Heart left ventricle (tissue), 13 donors: ENCODE data around the gene EIF3C.
"Not testable (repeated sequence)": the region's sequence is repeated elsewhere in the genome, so short reads cannot be mapped to it uniquely, and the experiment has no call there.

ENCODE experiments used
- POLR2A ChIP-seq, 2 donors: fragments of 450-650 bp; IDR thresholded peaks; one replicate each; pipeline ENCODE4 v1.6.1; 2017; ENCODE audit warnings: antibody characterized with exemption in 2 of 2, mild to moderate bottlenecking in 2 of 2, moderate library complexity in 2 of 2
- TF ChIP-seq, protein P1 (sequence below), 12 donors: fragments of 200-600 bp; sonication (generic) in 4 of 12; IDR thresholded peaks; one replicate each; pipeline versions ENCODE4 v1.5.0 to v1.8.0; 2018 to 2022; ENCODE audit warnings: antibody characterized with exemption in 12 of 12, mild to moderate bottlenecking in 5 of 12
- donor health status: ischemic (EF 13 %, LVEDD 7.1; RV severe dilation, severe dysfunction).
- donor health status: DM: no; HTN: yes; CAD: no.
- donor health status: DM: no; HTN: no; CAD: no.
- donor health status: ischemic (EF 25% LVEDD 6.9; RV normal size, moderate dysfunction).
- donor health status: ischemic (EF 25% LVEDD 5.7; RV mildly dilated, moderate dysfunction).
- donor health status: ischemic (EF 35%, LVEDD 5.7; RV mildly dilated, moderate dysfunction).
- donor health status: nonischemic (EF 11% LVEDD 7.7; RV severe dilation, severe dysfunction).
- donor health status: DM: yes; HTN: yes; CAD: no.
- donor health status: PGD.
- donor health status: ischemic (EF 29% LVEDD 5.4; RV normal size, mild dysfunction).
- donor health status: nonischemic (EF 23%, LVEDD 6.1; RV moderate dilation, normal function).

DNA sequence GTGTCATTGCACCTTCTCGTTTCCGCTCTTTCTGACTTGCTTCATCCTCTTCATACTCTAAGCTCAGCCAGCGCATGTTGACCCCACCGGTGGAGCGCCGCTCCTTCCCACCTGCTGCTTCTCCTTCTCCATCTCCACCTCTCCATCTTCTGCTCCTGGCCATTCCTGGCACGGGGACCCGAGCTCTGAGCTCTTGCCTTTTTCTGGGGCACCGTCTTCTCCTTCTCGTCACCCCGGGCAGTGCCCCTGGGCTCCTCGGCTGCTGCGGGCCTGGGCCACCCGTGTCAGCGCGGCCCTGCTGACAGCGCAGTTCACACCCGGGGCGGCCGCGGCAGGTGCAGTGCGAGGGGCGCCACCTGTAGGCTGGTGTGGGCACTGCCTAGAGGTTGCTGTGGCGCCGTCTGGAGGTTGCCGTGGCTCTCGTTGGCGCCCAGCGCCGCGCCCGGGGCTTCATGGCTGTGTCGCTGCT, 38.8 kb downstream of the EIF3C start:
- TF ChIP-seq, protein P1, sequence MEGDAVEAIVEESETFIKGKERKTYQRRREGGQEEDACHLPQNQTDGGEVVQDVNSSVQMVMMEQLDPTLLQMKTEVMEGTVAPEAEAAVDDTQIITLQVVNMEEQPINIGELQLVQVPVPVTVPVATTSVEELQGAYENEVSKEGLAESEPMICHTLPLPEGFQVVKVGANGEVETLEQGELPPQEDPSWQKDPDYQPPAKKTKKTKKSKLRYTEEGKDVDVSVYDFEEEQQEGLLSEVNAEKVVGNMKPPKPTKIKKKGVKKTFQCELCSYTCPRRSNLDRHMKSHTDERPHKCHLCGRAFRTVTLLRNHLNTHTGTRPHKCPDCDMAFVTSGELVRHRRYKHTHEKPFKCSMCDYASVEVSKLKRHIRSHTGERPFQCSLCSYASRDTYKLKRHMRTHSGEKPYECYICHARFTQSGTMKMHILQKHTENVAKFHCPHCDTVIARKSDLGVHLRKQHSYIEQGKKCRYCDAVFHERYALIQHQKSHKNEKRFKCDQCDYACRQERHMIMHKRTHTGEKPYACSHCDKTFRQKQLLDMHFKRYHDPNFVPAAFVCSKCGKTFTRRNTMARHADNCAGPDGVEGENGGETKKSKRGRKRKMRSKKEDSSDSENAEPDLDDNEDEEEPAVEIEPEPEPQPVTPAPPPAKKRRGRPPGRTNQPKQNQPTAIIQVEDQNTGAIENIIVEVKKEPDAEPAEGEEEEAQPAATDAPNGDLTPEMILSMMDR (IDR thresholded peaks at IDR 0.05): peak in 6 of 12 donors; percentile 18 to 36 (median 30)
- not testable (repeated sequence) for TF ChIP-seq POLR2A (IDR thresholded peaks at IDR 0.05)
